ENCODE results near the gene SUN2.

Gene SUN2

DNA sequence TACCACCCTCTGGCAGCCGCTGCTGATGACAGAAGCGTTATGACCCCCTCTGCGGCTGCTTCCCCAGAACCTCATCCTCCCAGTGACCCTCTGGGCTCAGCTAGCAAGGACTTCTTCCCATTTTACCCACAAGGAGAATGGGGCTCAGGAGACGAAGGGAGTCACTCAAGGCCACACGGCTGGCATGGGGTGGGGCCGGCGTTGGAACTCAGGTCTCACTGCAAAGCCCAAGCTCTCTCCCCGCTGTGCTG is 16.8 kb upstream of the SUN2 start:
- Histone ChIP-seq H3K4me1 (ENCODE audit: low read length) (no peaks in the 10 kb centered on the region), H3K4me3 (ENCODE audit: low read length) (no peak overlapping the region), H3K27me3 (ENCODE audit: low read depth, low read length) (0 out of 2 replicates have a peak, but pooled peaks cover 5% of the 10 kb centered on the region), H3K79me2 (ENCODE audit: low read length) (no peaks in the 10 kb centered on the region), H3K9me3 (ENCODE audit: insufficient read depth, low read length) (no peaks in the 10 kb centered on the region), H3K36me3 (replicated peaks; ENCODE audit: low read depth, low read length) (no peaks in the 10 kb centered on the region), H2AFZ (ENCODE audit: low read depth, low read length) (no peak overlapping the region), H3K27ac (ENCODE audit: low read length) (no peak overlapping the region), H3K9ac (ENCODE audit: low read length) (no peak overlapping the region), H4K20me1 (ENCODE audit: insufficient read depth, low read length) (no peaks in the 10 kb centered on the region), H3K4me2 (ENCODE audit: low read length) (no peak overlapping the region)
- TF ChIP-seq, protein P1, sequence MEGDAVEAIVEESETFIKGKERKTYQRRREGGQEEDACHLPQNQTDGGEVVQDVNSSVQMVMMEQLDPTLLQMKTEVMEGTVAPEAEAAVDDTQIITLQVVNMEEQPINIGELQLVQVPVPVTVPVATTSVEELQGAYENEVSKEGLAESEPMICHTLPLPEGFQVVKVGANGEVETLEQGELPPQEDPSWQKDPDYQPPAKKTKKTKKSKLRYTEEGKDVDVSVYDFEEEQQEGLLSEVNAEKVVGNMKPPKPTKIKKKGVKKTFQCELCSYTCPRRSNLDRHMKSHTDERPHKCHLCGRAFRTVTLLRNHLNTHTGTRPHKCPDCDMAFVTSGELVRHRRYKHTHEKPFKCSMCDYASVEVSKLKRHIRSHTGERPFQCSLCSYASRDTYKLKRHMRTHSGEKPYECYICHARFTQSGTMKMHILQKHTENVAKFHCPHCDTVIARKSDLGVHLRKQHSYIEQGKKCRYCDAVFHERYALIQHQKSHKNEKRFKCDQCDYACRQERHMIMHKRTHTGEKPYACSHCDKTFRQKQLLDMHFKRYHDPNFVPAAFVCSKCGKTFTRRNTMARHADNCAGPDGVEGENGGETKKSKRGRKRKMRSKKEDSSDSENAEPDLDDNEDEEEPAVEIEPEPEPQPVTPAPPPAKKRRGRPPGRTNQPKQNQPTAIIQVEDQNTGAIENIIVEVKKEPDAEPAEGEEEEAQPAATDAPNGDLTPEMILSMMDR (IDR thresholded peaks at IDR 0.05; ENCODE audit: low read depth, low read length) = no peak
- TF ChIP-seq EZH2phosphoT487 (IDR thresholded peaks at IDR 0.05; ENCODE audit: low read depth) = no peak

DNA sequence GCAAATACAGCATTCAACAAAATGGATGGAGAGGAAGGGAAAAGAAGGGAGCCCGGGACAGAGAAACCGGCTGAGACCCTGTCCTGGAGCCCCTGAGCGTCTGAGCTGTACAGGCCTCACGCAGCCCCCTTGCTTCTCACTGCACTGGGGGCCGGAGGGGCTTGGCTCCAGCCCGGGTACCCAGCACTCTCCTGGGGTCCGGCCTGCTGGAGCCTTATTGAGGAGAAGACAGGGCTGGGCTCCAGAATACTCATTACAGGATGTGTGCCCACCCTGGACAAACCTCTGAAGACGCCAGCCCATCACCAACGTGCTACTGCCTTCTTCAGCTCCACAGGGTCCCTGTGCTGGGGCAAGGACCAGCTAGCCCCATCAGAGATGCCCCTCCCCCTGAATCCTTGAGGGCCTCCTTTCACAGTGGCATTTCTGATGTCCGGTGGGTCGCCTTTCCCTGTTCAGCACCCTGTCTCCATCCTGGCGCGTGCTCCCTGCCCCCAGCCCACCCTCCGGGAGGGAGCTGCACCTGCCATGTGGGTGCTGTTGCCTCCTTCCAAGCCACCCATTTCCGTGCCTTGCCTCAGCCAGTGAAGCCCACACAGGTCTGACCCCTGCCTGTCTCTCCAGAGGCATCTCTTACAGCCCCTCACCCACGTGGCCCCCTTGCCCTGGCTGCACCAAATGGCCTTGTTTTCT is 14.6 kb upstream of the SUN2 start:
- Histone ChIP-seq H2AFZ (ENCODE audit: low read depth, low read length) (no peak overlapping the region), H3K36me3 (replicated peaks; ENCODE audit: low read depth, low read length) (no peaks in the 10 kb centered on the region), H4K20me1 (ENCODE audit: insufficient read depth, low read length) (no peaks in the 10 kb centered on the region), H3K79me2 (ENCODE audit: low read length) (no peaks in the 10 kb centered on the region), H3K9ac (ENCODE audit: low read length) (no peak overlapping the region), H3K27me3 (ENCODE audit: low read depth, low read length) (0 out of 2 replicates have a peak, but pooled peaks cover 5% of the 10 kb centered on the region), H3K4me3 (ENCODE audit: low read length) (no peak overlapping the region), H3K9me3 (ENCODE audit: insufficient read depth, low read length) (no peaks in the 10 kb centered on the region), H3K4me1 (ENCODE audit: low read length) (no peaks in the 10 kb centered on the region), H3K4me2 (ENCODE audit: low read length) (no peak overlapping the region), H3K27ac (ENCODE audit: low read length) (no peak overlapping the region)
- TF ChIP-seq EZH2phosphoT487 (IDR thresholded peaks at IDR 0.05; ENCODE audit: low read depth) = no peak
- TF ChIP-seq, protein P1 (IDR thresholded peaks at IDR 0.05; ENCODE audit: low read depth, low read length) = no peak

GRCh38 chr22:38768036-38768435 is 12.2 kb upstream of the SUN2 start:
- H3K4me3 ChIP-seq (ENCODE audit: low read length) = no peak overlapping the region
- no peak overlapping the region for H2AFZ ChIP-seq (ENCODE audit: low read depth, low read length)
- H3K27me3 ChIP-seq (ENCODE audit: low read depth, low read length) = 0 out of 2 replicates have a peak, but pooled peaks cover 5% of the 10 kb centered on the region
- H3K27ac ChIP-seq (ENCODE audit: low read length) = no peak overlapping the region
- H3K4me2 ChIP-seq (ENCODE audit: low read length) = no peak overlapping the region
- no peaks in the 10 kb centered on the region for H3K79me2 ChIP-seq (ENCODE audit: low read length)
- TF ChIP-seq, protein P1 (IDR thresholded peaks at IDR 0.05; ENCODE audit: low read depth, low read length) = no peak
- TF ChIP-seq EZH2phosphoT487 (IDR thresholded peaks at IDR 0.05; ENCODE audit: low read depth) = no peak
- no peaks in the 10 kb centered on the region for H3K9me3 ChIP-seq (ENCODE audit: insufficient read depth, low read length)
- H3K36me3 ChIP-seq (replicated peaks; ENCODE audit: low read depth, low read length) = no peaks in the 10 kb centered on the region
- no peaks in the 10 kb centered on the region for H4K20me1 ChIP-seq (ENCODE audit: insufficient read depth, low read length)
- H3K4me1 ChIP-seq (ENCODE audit: low read length) = no peaks in the 10 kb centered on the region
- no peak overlapping the region for H3K9ac ChIP-seq (ENCODE audit: low read length)

- Histone ChIP-seq H3K79me2 (ENCODE audit: low read length) (no peaks in the 10 kb centered on the region), H2AFZ (ENCODE audit: low read depth, low read length) (no peak overlapping the region), H3K27ac (ENCODE audit: low read length) (no peak overlapping the region), H3K4me3 (ENCODE audit: low read length) (no peak overlapping the region), H3K36me3 (replicated peaks; ENCODE audit: low read depth, low read length) (no peaks in the 10 kb centered on the region), H3K4me1 (ENCODE audit: low read length) (no peaks in the 10 kb centered on the region), H3K4me2 (ENCODE audit: low read length) (no peak overlapping the region), H4K20me1 (ENCODE audit: insufficient read depth, low read length) (no peaks in the 10 kb centered on the region), H3K9ac (ENCODE audit: low read length) (no peak overlapping the region), H3K27me3 (ENCODE audit: low read depth, low read length) (0 out of 2 replicates have a peak, but pooled peaks cover 5% of the 10 kb centered on the region), H3K9me3 (ENCODE audit: insufficient read depth, low read length) (no peaks in the 10 kb centered on the region)
- TF ChIP-seq, protein P1 (IDR thresholded peaks at IDR 0.05; ENCODE audit: low read depth, low read length) = no peak
- no peak for TF ChIP-seq EZH2phosphoT487 (IDR thresholded peaks at IDR 0.05; ENCODE audit: low read depth)
Measured at GRCh38 chr22:38767313-38767712, 11.5 kb upstream of the SUN2 start.
